Osteoblast (primary cell): ENCODE results near the gene DNAH10. TPM values are rescaled to one million over a fixed set of nuclear protein-coding genes. Genes with fewer than 3 reads are reported as not detected.

Experiments used
- DNase-seq: peaks from one replicate; pipeline ENCODE4 v3.0.0; 2011; ENCODE audit warnings: low spot score, mixed read lengths; ENCODE audit not compliant: insufficient read length; ENCODE audit errors: missing footprints
- H2AFZ ChIP-seq: 2 replicates; pipeline ENCODE4 v1.6.0; 2011; ENCODE audit warnings: mild to moderate bottlenecking, low read length
- H3K27ac ChIP-seq: 2 replicates; pipeline ENCODE4 v1.5.1; 2011; ENCODE audit warnings: mild to moderate bottlenecking, low read depth, low read length, moderate library complexity
- H3K27me3 ChIP-seq: 2 replicates; pipeline ENCODE4 v1.6.0; 2012; ENCODE audit warnings: mild to moderate bottlenecking, control low read depth, inconsistent platforms, low read length, moderate library complexity; ENCODE audit not compliant: insufficient read depth
- H3K36me3 ChIP-seq: 2 replicates; pipeline ENCODE4 v1.5.1; 2011; ENCODE audit warnings: mild to moderate bottlenecking, low read length, control low read depth, moderate library complexity; ENCODE audit not compliant: insufficient read depth
- H3K4me1 ChIP-seq: 2 replicates; pipeline ENCODE4 v1.5.1; 2011; ENCODE audit warnings: mild to moderate bottlenecking, low read length, control low read depth, moderate library complexity; ENCODE audit not compliant: insufficient read depth
- H3K4me2 ChIP-seq: 2 replicates; pipeline ENCODE4 v1.6.0; 2011; ENCODE audit warnings: mild to moderate bottlenecking, low read length; ENCODE audit not compliant: insufficient read depth
- H3K4me3 ChIP-seq: fragments of 200-600 bp; sonication (generic); 3 replicates; pipeline ENCODE4 v1.5.1; 2012; ENCODE audit warnings: mild to moderate bottlenecking, low read length, inconsistent platforms; ENCODE audit not compliant: insufficient read depth
- H3K79me2 ChIP-seq: 2 replicates; pipeline ENCODE4 v1.6.0; 2012; ENCODE audit warnings: mild to moderate bottlenecking, low read length, control low read depth, inconsistent platforms; ENCODE audit not compliant: insufficient read depth
- H3K9me3 ChIP-seq: 2 replicates; pipeline ENCODE4 v1.5.1; 2011; ENCODE audit warnings: low read depth, low read length, control low read depth
- H4K20me1 ChIP-seq: 2 replicates; pipeline ENCODE4 v1.6.0; 2012; ENCODE audit warnings: mild to moderate bottlenecking, low read length, control low read depth; ENCODE audit not compliant: insufficient read depth
- total RNA-seq: library from RNA; depleted of rRNA; stranded (reverse); fragments of >200 nt; gene quantifications from 2 replicates; pipeline ENCODE4 v1.2.3, GENCODE V29; 2012
- TF ChIP-seq, protein P1 (sequence below): IDR thresholded peaks from 2 replicates; pipeline ENCODE4 v1.5.1; 2011; ENCODE audit warnings: mild to moderate bottlenecking, low read depth, low read length, moderate library complexity; ENCODE audit errors: extremely low read depth

DNAH10 gene
- total RNA-seq, 1 donor: 0.72 TPM

DNA sequence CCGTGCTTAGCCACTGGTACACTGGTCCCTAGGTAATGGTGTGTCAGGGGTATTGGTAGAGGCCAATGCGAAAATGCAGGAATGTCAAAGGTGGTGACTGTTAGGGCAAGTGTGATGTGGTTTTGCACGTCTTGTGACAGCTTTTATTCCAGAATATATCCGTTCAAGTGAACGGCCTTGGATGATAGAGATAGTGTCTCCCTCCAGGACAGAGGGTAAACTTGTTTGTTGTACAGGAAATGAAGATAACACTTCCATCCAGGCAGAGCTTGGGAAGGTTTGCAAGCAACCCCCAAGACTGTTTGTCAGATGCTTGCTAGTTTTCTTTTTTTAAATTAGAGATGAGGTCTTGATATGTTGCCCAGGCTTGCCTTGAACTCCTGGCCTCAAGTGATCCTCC lies 84.2 kb downstream of the DNAH10 start:
- Histone ChIP-seq H2AFZ (no peak overlapping the region), H3K79me2 (no peaks in the 10 kb centered on the region), H3K27me3 (peaks cover 14% of the 10 kb centered on the region), H3K27ac (no peak overlapping the region), H3K9me3 (no peaks in the 10 kb centered on the region), H4K20me1 (no peaks in the 10 kb centered on the region), H3K4me3 (no peak overlapping the region), H3K4me2 (no peak overlapping the region), H3K4me1 (no peaks in the 10 kb centered on the region), H3K36me3 (no peaks in the 10 kb centered on the region)
- TF ChIP-seq, protein P1, sequence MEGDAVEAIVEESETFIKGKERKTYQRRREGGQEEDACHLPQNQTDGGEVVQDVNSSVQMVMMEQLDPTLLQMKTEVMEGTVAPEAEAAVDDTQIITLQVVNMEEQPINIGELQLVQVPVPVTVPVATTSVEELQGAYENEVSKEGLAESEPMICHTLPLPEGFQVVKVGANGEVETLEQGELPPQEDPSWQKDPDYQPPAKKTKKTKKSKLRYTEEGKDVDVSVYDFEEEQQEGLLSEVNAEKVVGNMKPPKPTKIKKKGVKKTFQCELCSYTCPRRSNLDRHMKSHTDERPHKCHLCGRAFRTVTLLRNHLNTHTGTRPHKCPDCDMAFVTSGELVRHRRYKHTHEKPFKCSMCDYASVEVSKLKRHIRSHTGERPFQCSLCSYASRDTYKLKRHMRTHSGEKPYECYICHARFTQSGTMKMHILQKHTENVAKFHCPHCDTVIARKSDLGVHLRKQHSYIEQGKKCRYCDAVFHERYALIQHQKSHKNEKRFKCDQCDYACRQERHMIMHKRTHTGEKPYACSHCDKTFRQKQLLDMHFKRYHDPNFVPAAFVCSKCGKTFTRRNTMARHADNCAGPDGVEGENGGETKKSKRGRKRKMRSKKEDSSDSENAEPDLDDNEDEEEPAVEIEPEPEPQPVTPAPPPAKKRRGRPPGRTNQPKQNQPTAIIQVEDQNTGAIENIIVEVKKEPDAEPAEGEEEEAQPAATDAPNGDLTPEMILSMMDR: no peak
- no peak for DNase-seq

DNA sequence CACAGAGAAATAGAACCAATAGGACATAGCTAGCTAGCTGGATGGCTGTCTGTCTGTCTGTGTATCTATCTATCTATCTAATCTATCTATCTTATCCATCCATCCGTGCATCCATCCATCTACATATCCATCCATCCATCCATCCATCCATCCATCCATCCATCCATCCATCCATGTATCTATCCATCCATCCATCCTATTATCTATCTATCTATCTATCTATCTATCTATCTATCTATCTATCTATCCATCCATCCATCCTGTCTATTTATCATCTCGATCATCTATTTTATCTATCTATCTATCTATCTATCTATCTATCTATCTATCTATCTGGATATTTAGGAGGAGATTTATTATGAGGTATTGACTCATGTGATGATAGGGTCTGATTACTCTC lies 84.9 kb downstream of the DNAH10 start:
- H3K4me3 ChIP-seq: no peak overlapping the region
- H3K4me1 ChIP-seq: no peaks in the 10 kb centered on the region
- no peaks in the 10 kb centered on the region for H3K9me3 ChIP-seq
- no peak overlapping the region for H3K4me2 ChIP-seq
- TF ChIP-seq, protein P1: no peak
- no peaks in the 10 kb centered on the region for H3K36me3 ChIP-seq
- no peaks in the 10 kb centered on the region for H4K20me1 ChIP-seq
- H2AFZ ChIP-seq: no peak overlapping the region
- H3K27ac ChIP-seq: no peak overlapping the region
- peaks cover 17% of the 10 kb centered on the region for H3K27me3 ChIP-seq
- H3K79me2 ChIP-seq: no peaks in the 10 kb centered on the region
- DNase-seq: no peak

DNA sequence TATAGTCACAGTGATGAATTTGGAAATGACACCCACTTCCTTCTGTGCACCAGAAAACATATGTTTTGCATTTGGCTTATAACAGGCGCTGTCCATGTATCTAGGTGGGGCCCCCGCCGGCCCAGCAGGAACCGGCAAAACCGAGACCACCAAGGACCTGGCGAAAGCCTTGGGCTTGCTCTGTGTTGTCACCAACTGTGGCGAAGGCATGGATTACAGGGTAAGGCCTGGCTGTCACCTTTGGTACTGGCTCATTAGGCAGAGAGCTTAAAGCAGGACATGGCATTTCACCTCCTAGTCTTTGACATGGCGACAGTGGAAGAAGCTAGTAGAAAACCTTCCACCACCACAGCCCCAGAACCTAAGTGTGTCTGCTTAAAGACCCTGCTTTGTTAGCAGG lies 85.8 kb downstream of the DNAH10 start:
- TF ChIP-seq, protein P1: no peak

DNA sequence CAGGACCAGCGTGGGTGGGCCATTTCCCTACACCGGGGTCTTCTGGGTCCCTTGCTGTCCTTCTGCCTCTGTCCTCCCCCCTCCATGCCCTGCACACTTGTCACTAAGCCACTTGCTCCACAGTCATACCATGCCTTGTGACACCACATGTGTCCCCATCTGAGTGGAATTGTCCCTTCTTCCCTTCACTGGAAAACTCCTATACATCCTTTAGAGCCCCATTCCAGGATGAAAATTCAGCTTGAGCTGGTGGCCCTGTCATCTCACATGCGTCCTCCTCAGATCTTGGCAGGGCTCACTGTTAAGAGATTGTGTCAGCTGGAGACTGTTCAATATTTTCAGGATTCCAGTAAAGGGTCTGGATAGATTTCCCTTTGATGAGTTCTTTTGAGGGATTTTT lies 87.4 kb downstream of the DNAH10 start:
- Histone ChIP-seq H4K20me1 (no peaks in the 10 kb centered on the region), H3K4me3 (no peak overlapping the region), H3K27me3 (peaks cover 20% of the 10 kb centered on the region), H3K27ac (no peak overlapping the region), H2AFZ (no peak overlapping the region), H3K79me2 (no peaks in the 10 kb centered on the region), H3K36me3 (no peaks in the 10 kb centered on the region), H3K9me3 (no peaks in the 10 kb centered on the region), H3K4me1 (no peaks in the 10 kb centered on the region), H3K4me2 (no peak overlapping the region)
- TF ChIP-seq, protein P1: no peak
- DNase-seq: no peak

More for the DNA sequence above, 85.8 kb downstream of the DNAH10 start:
- no peak overlapping the region for H3K4me2 ChIP-seq
- no peak for DNase-seq
- no peaks in the 10 kb centered on the region for H3K79me2 ChIP-seq
- no peak overlapping the region for H3K27ac ChIP-seq
- no peak overlapping the region for H2AFZ ChIP-seq
- no peaks in the 10 kb centered on the region for H3K36me3 ChIP-seq
- H3K4me1 ChIP-seq: no peaks in the 10 kb centered on the region
- H3K4me3 ChIP-seq: no peak overlapping the region
- no peaks in the 10 kb centered on the region for H3K9me3 ChIP-seq
- H3K27me3 ChIP-seq: peaks cover 17% of the 10 kb centered on the region
- no peaks in the 10 kb centered on the region for H4K20me1 ChIP-seq
